ENCODE results near the gene SREBF2. TPM values are rescaled to one million over a fixed set of nuclear protein-coding genes. Genes with fewer than 3 reads are reported as not detected.

Gene SREBF2
- total and polyA plus RNA-seq, 10 of the 15 experiments (the other 5 are each of a cell fraction or from before 2014, with no cell fraction given) = 2.4 to 177 (median 78.8) TPM

- Histone ChIP-seq H3K9me3 (replicated peaks; ENCODE audit: control insufficient read depth, insufficient read depth, low read length) (no peaks in the 10 kb centered on the region), H3K4me2 (ENCODE audit: control insufficient read depth, insufficient read depth) (0 out of 2 replicates have a peak overlapping the region, but pooled peaks have one; percentile 1), H3K9ac (ENCODE audit: control insufficient read depth, insufficient read depth, low read length) (no peak overlapping the region), H4K20me1 (ENCODE audit: control insufficient read depth, insufficient read depth) (peaks cover 3% of the 10 kb centered on the region; the same call in 1 of the 2 replicates), H3K4me1 (ENCODE audit: control insufficient read depth, insufficient read depth, low read length) (peaks cover 29% of the 10 kb centered on the region), H2AFZ (ENCODE audit: control insufficient read depth, low read depth, low read length) (no peak overlapping the region), H3K27ac (ENCODE audit: control insufficient read depth, insufficient read depth) (no peak overlapping the region), H3K4me3 (no peak overlapping the region), H3K79me2 (ENCODE audit: control insufficient read depth, insufficient read depth, low read length) (peaks cover 86% of the 10 kb centered on the region), H3K27me3 (replicated peaks in 1 of 2; ENCODE audit: control insufficient read depth in 2 of 2, insufficient read depth in 2 of 2, low read length in 1 of 2) (no peaks in the 10 kb centered on the region), H3K36me3 (ENCODE audit: control insufficient read depth in 2 of 2, insufficient read depth in 2 of 2, low read length in 1 of 2) (peaks cover 0 to 5% of the 10 kb centered on the region in 2 experiments; a peak in 2 of 4 replicates)
- FAIRE-seq = no peak
- peak; percentile 10 for ATAC-seq
- ChIA-PET RAD21 (ENCODE audit: unreplicated experiment) (interaction anchor here (0.6 to 1.8 kb wide), 9 partner anchors 12 to 593 kb away, joined by 3 to 9 read pairs (median 3); partner anchors contain the start of gene SREBF2), CTCF (interaction anchor here (0.6 to 3.6 kb wide), 13 partner anchors 8 to 150 kb away, joined by 3 to 26 read pairs (median 4); partner anchors contain the start of gene TNFRSF13C), SMC1A (ENCODE audit: uncharacterized antibody, unreplicated experiment) (interaction anchor here (0.8 to 10.2 kb wide), 9 partner anchors 9 to 149 kb away, joined by 3 to 96 read pairs (median 7); partner anchors contain the start of genes MEI1 and SREBF2), POLR2A (interaction anchor here (0.6 to 9.4 kb wide), 9 partner anchors 7 to 149 kb away, joined by 3 to 135 read pairs (median 4); partner anchors contain the start of genes CENPM and SREBF2)
- BruUV-seq (replicated peaks) = no TSS peak
- TF ChIP-seq PAX5 (IDR thresholded peaks at IDR 0.05; ENCODE audit: borderline replicate concordance, low read depth, low read length) (no peak), ATF3 (IDR thresholded peaks at IDR 0.05; ENCODE audit: borderline replicate concordance, extremely low read depth, low read depth, low read length) (no peak), RFX5 (IDR thresholded peaks at IDR 0.05; ENCODE audit: low read depth, low read length) (no peak)
- in situ Hi-C loops (cut with MboI) = no loop called here
- intact Hi-C loops (cut with micrococcal nuclease; ENCODE audit: unreplicated experiment) = no loop called here
- 53% methylated on average over 2 of the region's 2 CpGs for WGBS (ENCODE audit: insufficient coverage, insufficient replicate concordance, low lambda C conversion rate, missing lambda C conversion rate)
- no peak for DNase-seq (ENCODE audit: low read depth, low spot score)
Observed at GRCh38 chr22:41847300-41847699, 14.4 kb downstream of the SREBF2 start.

GRCh38 chr22:41848468-41848867 lies 15.6 kb downstream of the SREBF2 start:
- Histone ChIP-seq H3K4me2 (ENCODE audit: control insufficient read depth, insufficient read depth) (peak overlapping the region; percentile 39), H2AFZ (ENCODE audit: control insufficient read depth, low read depth, low read length) (no peak overlapping the region), H3K27me3 (replicated peaks in 1 of 2; ENCODE audit: control insufficient read depth in 2 of 2, insufficient read depth in 2 of 2, low read length in 1 of 2) (no peaks in the 10 kb centered on the region), H3K4me1 (ENCODE audit: control insufficient read depth, insufficient read depth, low read length) (peaks cover 18% of the 10 kb centered on the region), H3K9ac (ENCODE audit: control insufficient read depth, insufficient read depth, low read length) (no peak overlapping the region), H3K9me3 (replicated peaks; ENCODE audit: control insufficient read depth, insufficient read depth, low read length) (no peaks in the 10 kb centered on the region), H3K27ac (ENCODE audit: control insufficient read depth, insufficient read depth) (peak overlapping the region; percentile 30; the same call in 1 of the 2 replicates), H3K4me3 (no peak overlapping the region), H3K79me2 (ENCODE audit: control insufficient read depth, insufficient read depth, low read length) (peaks cover 85% of the 10 kb centered on the region), H3K36me3 (ENCODE audit: control insufficient read depth in 2 of 2, insufficient read depth in 2 of 2, low read length in 1 of 2) (peaks cover 0 to 3% of the 10 kb centered on the region in 2 experiments; a peak in 2 of 4 replicates), H4K20me1 (ENCODE audit: control insufficient read depth, insufficient read depth) (peaks cover 6% of the 10 kb centered on the region; the same call in 1 of the 2 replicates)
- intact Hi-C loops (cut with micrococcal nuclease; ENCODE audit: unreplicated experiment) (no loop called here), in situ Hi-C loops (cut with MboI) (no loop called here)
- 4% methylated on average over 5 of the region's 5 CpGs for WGBS (ENCODE audit: insufficient coverage, insufficient replicate concordance, low lambda C conversion rate, missing lambda C conversion rate)
- POLR2A ChIA-PET = interaction anchor here (0.6 to 6.6 kb wide), 2 partner anchors 14 to 76 kb away, joined by 6 to 72 read pairs; partner anchors contain the start of gene SREBF2
- SMC1A ChIA-PET (ENCODE audit: uncharacterized antibody, unreplicated experiment) = interaction anchor here (1.6 kb wide), 1 partner anchor 14 kb away, joined by 5 read pairs; no protein-coding TSS in a partner anchor
- CTCF ChIA-PET = interaction anchor here (1.0 to 1.1 kb wide), 2 partner anchors 9 to 21 kb away, joined by 4 to 5 read pairs; no protein-coding TSS in a partner anchor
- FAIRE-seq (no peak), DNase-seq (ENCODE audit: low read depth, low spot score) (no peak), ATAC-seq (peak; percentile 63)
- RAD21 ChIA-PET (ENCODE audit: unreplicated experiment) = no interaction called here
- BruUV-seq (replicated peaks) = no TSS peak
- TF ChIP-seq RUNX3 (IDR thresholded peaks at IDR 0.05; ENCODE audit: low read length) (peak; percentile 20; the same call in 1 of the 2 replicates), FOXK2 (IDR thresholded peaks at IDR 0.05) (0 out of 2 replicates have a peak, but pooled peaks have one; percentile 23), ATF7 (IDR thresholded peaks at IDR 0.05; ENCODE audit: low read depth) (0 out of 2 replicates have a peak, but pooled peaks have one; percentile 28), KAT2A (conservative IDR thresholded peaks at IDR 0.05; ENCODE audit: control insufficient read depth, low read depth, low read length) (no peak), EGR1 (IDR thresholded peaks at IDR 0.05; ENCODE audit: borderline replicate concordance in 1 of 2, low read depth in 2 of 2, low read length in 2 of 2) (no peak), JUNB (IDR thresholded peaks at IDR 0.05) (no peak), NRF1 (conservative IDR thresholded peaks at IDR 0.05; ENCODE audit: low read depth, low read length) (no peak), IKZF2 (IDR thresholded peaks at IDR 0.05) (peak in 1 of 2 experiments; percentile 12; a peak in 1 of 4 replicates)
